Measurements from ENCODE around the gene TRAPPC8. TPM values are rescaled to one million over a fixed set of nuclear protein-coding genes. Genes with fewer than 3 reads are reported as not detected.

The TRAPPC8 gene
- total RNA-seq, 1 donor from 2014 or later: 50.9 TPM

GRCh38 chr18:31791817-31792579 is 150.9 kb downstream of the TRAPPC8 start:
- TF ChIP-seq CTCF (IDR thresholded peaks at IDR 0.05): no peak
- intact Hi-C loops (cut with DNase I): no loop called here
- no peaks in the 10 kb centered on the region for H3K4me1 ChIP-seq
- no peaks in the 10 kb centered on the region for H3K27me3 ChIP-seq
- H3K36me3 ChIP-seq: no peaks in the 10 kb centered on the region
- no peak for DNase-seq
- ATAC-seq: peak; percentile 90
- H3K9me3 ChIP-seq: no peaks in the 10 kb centered on the region
- no peak overlapping the region for H3K4me3 ChIP-seq
- no peak overlapping the region for H3K27ac ChIP-seq

GRCh38 chr18:31789409-31789808 is 153.5 kb downstream of the TRAPPC8 start:
- Histone ChIP-seq H3K27ac (no peak overlapping the region), H3K36me3 (no peaks in the 10 kb centered on the region), H3K27me3 (no peaks in the 10 kb centered on the region), H3K9me3 (no peaks in the 10 kb centered on the region), H3K4me3 (no peak overlapping the region), H3K4me1 (no peaks in the 10 kb centered on the region)
- ATAC-seq (no peak), DNase-seq (no peak)
- intact Hi-C loops (cut with DNase I): no loop called here
- no peak for TF ChIP-seq CTCF (IDR thresholded peaks at IDR 0.05)

- Histone ChIP-seq H3K27ac (no peak overlapping the region), H3K9me3 (peaks cover 13% of the 10 kb centered on the region), H3K4me1 (no peaks in the 10 kb centered on the region), H3K4me3 (no peak overlapping the region), H3K27me3 (no peaks in the 10 kb centered on the region), H3K36me3 (no peaks in the 10 kb centered on the region)
- ATAC-seq (no peak), DNase-seq (no peak)
- intact Hi-C loops (cut with DNase I): no loop called here
- TF ChIP-seq CTCF (IDR thresholded peaks at IDR 0.05): no peak
Measured at GRCh38 chr18:31783059-31783458, 159.9 kb downstream of the TRAPPC8 start.

Other genes with a start within 250 kb of the TRAPPC8 start
- gene SLC25A52, start 182.2 kb downstream of the TRAPPC8 start, total RNA-seq: not detected
- 6.5 TPM for gene RNF125, start 75.7 kb upstream of the TRAPPC8 start, total RNA-seq
- 25.8 TPM for gene RNF138, start 148.7 kb upstream of the TRAPPC8 start, total RNA-seq
- not detected for gene MEP1B, start 246.9 kb upstream of the TRAPPC8 start, total RNA-seq